GM12891 (cell line): ENCODE results near the gene NEK9.

Source experiments
- POLR2A ChIP-seq: IDR thresholded peaks from 2 replicates; pipeline ENCODE4 v1.6.1; 2011; ENCODE audit warnings: low read depth, low read length, control low read depth
- POLR2AphosphoS5 ChIP-seq: IDR thresholded peaks from 2 replicates; pipeline ENCODE4 v1.6.1; 2011; ENCODE audit warnings: low read depth, low read length, control low read depth
- SPI1 ChIP-seq: IDR thresholded peaks from 2 replicates; pipeline ENCODE4 v1.6.1; 2011; ENCODE audit warnings: low read depth, low read length, control low read depth

DNA sequence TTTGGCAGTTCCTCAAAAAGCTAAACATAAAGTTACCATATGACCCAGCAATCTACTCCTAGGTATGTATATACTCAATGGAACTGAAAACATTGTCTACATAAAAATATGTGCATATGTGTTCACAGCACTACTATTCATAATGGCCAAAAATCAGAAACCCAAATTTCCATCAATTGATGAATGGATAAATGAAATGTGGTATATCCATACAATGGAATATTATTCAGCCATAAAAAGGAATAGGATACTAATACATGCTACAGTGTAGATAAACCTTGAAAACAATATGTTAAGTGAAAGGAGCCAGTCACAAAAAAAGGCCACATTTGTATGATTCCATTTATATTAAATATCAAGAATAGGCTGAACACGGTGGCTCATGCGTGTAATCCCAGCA lies 66.4 kb downstream of the NEK9 start:
- TF ChIP-seq POLR2AphosphoS5 (no peak), POLR2A (no peak), SPI1 (no peak)
